HTR-8/SVneo (cell line): Measurements from ENCODE around the gene TCF4.

Experiments
- DNase-seq: peaks from one replicate; pipeline ENCODE4 v3.0.0; 2011; ENCODE audit warnings: low spot score, mixed read lengths; ENCODE audit not compliant: insufficient read length
- FAIRE-seq: peaks from 2 replicates; lab custom pipeline; 2011; peaks lifted over from hg19 to GRCh38; lab: Jason Lieb, UNC

Gene TCF4

GRCh38 chr18:55401638-55402191, 186.3 kb downstream of the TCF4 start:
- FAIRE-seq (no peak), DNase-seq (peak; percentile 6)

DNA sequence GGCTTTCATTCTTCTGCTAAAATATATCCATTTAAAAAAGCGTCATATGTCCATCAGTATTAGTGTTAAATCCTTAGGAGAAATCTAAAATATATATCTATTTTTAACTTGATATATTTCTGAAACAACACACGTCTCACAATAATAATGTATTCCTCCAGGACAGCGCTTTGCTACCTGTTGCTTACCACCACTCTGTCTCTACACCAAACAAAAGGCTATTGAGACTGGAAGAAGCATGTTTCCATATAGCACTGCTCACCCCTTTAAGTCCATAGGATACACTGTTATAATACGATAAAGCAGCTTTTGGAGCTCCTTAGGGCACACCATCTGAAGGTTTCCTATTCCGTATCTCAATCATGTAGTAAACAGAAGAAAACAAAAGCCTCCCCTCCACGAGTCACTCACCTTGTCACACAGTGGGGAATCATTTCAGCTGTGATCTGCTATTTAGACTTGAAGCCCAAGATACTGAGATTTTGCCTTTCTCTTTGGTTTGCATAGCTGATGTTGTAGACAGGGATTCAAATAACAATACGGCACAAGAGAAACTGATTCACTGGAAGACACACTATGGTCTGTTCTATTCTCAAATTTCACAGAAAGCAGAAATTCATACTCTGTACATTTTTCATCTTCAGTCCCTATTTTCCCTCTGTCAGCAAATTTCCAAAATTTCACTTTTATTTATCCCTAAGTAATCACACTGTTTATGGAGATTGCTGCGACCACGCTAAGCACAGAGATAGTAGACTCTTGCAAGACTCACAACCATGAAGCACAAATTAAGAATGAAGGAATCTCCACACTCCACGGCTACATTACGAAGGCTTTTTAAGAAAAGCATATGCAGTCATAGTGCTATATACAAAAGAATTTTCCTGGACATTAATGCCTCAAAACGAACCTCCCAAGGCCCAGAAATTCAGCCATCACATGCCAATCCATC, 187.1 kb downstream of the TCF4 start:
- DNase-seq (no peak), FAIRE-seq (no peak)

GRCh38 chr18:55400081-55400480, 187.9 kb downstream of the TCF4 start:
- FAIRE-seq = no peak
- no peak for DNase-seq

DNA sequence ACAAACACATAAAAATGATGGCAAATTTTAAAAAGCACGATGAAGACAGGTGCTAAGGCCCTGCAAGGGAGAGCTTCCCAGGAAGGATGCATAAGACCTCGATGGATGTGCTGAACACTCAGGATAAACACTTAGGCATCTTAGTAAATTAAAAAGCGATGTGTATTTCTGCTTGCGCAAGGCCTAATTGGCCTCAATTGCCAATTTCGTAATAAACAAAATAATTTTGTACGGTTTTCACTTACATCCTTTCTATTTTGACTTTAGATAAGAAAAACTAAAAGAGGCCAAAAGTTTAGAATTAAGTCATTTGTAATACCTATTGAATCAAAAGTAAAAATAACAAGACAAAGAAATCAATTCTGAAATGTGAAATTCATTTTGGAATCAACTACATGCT, 189.1 kb downstream of the TCF4 start:
- FAIRE-seq (no peak), DNase-seq (no peak)

DNA sequence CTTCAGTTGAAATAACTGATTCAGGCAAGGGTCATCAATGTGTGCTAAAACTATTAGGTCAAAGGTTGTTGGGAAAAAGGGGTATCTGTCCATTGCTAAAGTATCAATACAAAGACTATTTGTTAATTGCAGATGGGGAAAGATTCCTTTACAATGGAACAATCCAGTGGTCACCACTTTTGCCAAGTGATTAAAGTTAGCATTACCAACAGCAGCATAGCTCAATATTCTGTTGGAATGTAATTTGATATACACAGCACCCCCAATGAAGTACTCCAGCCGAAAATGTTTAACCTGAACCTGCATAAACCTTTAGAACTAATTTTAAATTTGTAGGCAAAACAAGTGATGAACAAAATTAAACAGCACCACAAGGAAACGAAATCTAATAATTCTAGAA, 191.0 kb downstream of the TCF4 start:
- DNase-seq (no peak), FAIRE-seq (no peak)

DNA sequence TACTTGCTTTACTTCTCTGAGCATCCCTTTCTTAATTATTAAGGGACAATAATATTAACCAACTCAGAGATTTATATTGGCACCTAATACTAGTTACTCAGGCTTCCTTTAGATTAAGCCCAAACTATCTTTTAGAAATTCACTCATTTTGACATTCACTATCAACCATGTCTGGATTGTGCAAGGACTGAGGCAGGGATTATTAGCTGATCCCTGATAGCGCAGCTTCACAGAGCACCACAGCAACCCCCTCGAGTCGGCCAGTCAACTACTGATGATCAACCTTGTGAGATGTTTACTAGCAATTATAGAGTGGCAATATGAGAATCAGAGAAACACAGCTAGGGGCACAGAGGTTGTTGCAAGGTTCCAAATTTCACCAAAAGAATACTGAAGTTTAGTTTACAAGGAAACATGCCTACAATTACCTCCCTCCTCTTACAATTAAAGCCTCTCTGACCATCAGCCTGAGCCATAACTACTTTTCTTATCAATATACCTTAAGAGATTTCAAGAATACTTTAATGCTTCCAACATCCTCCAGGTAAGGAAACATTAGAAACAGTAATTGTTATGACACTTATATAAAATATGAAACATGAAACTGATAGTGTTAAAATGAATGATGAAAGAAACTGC, 191.6 kb downstream of the TCF4 start:
- FAIRE-seq (no peak), DNase-seq (no peak)

- DNase-seq (no peak), FAIRE-seq (no peak)
Measured at GRCh38 chr18:55395799-55396198, 192.2 kb downstream of the TCF4 start.

GRCh38 chr18:55390898-55391297, 197.1 kb downstream of the TCF4 start:
- DNase-seq = no peak
- no peak for FAIRE-seq

DNA sequence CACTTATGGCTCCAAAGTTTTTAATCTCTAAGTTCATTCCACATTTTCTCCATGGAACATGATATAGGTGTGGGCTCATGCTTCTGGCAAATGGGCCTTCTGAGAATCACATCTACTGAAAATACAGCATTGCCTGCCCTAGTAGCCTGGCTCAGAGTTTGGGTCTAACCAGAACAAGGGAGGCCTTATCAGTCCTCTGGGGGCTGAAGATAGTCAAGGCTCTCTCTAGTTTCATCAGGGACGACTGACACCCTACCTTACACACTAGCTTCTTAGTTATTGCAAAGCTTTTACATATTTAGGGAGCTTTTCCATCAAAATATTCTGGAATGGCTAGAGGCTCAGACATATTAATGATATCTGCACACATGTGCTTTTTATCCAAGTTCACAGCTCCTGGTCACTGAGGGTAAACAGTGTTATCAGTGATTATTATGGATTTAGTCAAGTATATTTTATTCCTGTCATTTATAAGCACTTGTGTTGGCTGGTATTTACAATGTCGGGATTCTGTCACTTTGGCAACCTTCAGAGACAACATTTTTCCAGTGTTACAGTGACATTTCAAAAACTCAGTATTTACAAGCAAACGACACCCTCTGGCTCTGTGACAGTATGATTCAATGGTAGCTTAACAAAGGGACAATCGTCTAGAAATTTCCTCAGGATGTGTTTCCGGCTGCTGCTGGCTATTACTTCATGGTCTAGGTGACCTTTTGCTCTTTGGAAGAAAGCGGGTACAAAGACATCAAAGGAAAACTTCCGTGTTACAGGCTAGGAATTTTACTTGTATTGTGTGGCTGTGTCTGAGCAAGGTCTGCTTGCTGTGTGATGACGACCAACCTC, 200.6 kb downstream of the TCF4 start:
- DNase-seq (no peak), FAIRE-seq (no peak)

DNA sequence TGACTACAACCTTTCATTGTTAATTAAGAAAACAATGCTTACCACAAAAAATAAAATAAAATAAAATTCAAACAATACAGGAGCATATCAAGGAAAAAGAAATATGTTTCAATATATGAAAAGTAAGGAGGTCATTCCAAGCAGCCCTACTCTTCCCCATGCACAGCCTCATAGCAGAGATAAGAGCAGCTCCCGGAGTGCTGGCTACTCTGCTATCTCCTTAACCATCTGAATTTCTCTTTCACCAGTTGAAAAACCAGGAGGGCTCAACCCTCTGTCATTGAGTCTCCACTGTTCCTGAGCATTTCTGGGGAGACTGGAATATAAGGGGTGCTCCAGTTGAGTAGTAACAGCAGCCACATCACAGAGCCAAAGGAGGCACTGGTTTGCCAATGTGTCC, 201.4 kb downstream of the TCF4 start:
- no peak for DNase-seq
- no peak for FAIRE-seq

GRCh38 chr18:55385770-55386169, 202.2 kb downstream of the TCF4 start:
- DNase-seq = no peak
- FAIRE-seq = no peak

DNA sequence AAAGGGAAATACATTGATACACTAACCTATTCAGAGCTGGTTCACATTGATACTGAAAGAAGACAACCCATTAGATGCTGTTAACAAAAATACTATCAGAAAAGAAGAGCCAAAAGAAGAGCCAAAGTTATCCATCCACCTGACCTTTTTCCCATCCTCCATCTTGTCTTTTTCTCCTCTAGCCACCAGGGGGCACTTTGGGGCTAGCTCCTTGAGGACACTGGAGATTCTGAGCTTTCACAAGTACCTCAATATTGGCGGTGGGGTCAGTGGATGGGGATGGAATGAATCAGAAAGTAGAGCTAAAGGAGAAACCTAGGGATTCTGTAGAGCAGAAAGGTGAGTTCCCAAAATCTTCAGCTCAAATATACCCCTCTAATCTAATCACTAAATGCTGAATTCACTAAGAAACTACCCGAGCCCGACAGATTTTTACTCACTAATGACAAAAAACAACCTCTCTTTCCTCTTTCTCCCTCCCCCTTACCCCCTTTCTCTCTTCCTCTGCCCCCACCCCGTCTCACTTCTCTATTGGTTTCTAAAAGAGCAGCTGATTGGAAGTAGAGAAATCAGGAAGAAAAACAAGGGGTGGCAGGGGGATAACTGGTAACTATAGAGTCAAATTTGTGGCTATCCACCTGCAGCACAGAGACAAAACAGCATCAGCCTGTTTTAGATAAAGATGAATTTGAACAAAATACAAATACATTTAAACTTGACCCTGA, 203.3 kb downstream of the TCF4 start:
- peak; percentile 15 for DNase-seq

GRCh38 chr18:55384115-55384514, 203.9 kb downstream of the TCF4 start:
- DNase-seq (no peak), FAIRE-seq (no peak)

More for the DNA sequence above, 203.3 kb downstream of the TCF4 start:
- FAIRE-seq = no peak

DNA sequence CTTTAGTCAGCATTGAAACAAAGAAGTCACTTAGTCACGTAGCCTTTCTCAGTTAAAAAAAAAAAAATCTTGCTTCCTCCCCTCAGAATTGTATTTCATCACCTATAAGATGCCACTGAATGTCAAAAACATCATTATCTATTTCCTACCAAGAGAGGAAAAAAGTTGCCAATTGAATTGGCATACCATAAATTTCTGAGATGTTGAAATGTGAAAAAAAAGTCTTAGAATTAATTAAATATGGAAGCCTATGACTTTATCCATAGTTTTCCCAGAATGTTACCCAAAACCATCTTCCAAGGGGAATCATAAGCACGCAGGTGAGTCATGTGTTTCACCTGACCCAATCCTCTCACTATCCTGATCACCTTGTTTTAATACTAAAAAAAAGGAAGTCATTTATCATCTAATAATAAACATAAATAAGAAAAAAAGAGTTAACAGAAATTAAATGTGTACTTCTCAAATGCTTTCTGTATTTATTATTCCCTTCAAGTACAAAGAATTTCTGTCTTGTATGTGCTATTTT, 205.7 kb downstream of the TCF4 start:
- DNase-seq (no peak), FAIRE-seq (no peak)

GRCh38 chr18:55381277-55381676, 206.7 kb downstream of the TCF4 start:
- DNase-seq = no peak

GRCh38 chr18:55380589-55380988, 207.4 kb downstream of the TCF4 start:
- no peak for DNase-seq

More at GRCh38 chr18:55381277-55381676, 206.7 kb downstream of the TCF4 start:
- FAIRE-seq = no peak

GRCh38 chr18:55376387-55376786, 211.6 kb downstream of the TCF4 start:
- no peak for FAIRE-seq

More at GRCh38 chr18:55380589-55380988, 207.4 kb downstream of the TCF4 start:
- no peak for FAIRE-seq

GRCh38 chr18:55375930-55376329, 212.1 kb downstream of the TCF4 start:
- no peak for FAIRE-seq

More at GRCh38 chr18:55376387-55376786, 211.6 kb downstream of the TCF4 start:
- no peak for DNase-seq

GRCh38 chr18:55374741-55375140, 213.3 kb downstream of the TCF4 start:
- DNase-seq = no peak
- no peak for FAIRE-seq

More at GRCh38 chr18:55375930-55376329, 212.1 kb downstream of the TCF4 start:
- DNase-seq = no peak
